GM18519 (cell line): ENCODE data around the gene DSC2.
"Not testable (repeated sequence)": the region's sequence is repeated elsewhere in the genome, so short reads cannot be mapped to it uniquely, and the experiment has no call there.

Experiments
- ATAC-seq: cut with Tn5 transposase; IDR thresholded peaks from one replicate; pipeline ENCODE4 v1.9.1; 2021; ENCODE audit warnings: mild to moderate bottlenecking, moderate library complexity; ENCODE audit not compliant: unreplicated experiment, low FRiP score

DSC2 gene

DNA sequence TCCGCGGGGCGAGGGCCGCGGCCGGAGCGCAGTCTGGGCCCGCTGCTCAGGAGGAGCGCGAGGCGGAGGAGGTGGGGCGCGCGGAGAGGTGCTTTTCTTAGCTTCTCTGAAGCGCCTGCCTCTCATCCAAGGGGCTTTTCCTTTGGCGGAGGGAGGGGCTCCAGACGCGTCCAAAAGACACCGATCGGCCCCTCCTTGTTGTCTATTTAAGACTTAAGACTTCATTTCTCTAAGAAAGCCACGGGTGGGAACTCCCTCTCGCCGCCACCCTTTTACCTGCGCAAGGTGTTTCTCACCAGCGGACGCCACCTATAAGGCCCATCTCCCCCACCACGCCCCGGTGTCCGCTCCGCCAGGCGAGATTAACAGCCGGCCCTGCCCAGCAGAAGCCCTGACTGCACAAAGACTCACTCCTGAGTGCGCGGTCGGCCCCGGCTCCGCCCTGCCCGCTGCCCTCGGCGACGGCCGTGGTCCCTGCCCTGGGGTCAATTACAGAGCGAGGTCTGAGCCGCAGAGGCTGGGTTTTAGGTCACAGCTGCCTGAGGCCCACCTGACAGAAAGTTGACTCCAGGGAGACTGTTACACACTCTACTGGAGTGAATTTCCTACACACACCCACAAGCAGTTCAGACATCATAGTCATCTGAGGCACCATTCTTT, at the start of gene DSC2:
TSS of gene DSC2 (minus strand) at position 397 of the 660 bp plus-strand sequence. CDS start 450 bp downstream, outside the sequence.
- no peak for ATAC-seq

DNA sequence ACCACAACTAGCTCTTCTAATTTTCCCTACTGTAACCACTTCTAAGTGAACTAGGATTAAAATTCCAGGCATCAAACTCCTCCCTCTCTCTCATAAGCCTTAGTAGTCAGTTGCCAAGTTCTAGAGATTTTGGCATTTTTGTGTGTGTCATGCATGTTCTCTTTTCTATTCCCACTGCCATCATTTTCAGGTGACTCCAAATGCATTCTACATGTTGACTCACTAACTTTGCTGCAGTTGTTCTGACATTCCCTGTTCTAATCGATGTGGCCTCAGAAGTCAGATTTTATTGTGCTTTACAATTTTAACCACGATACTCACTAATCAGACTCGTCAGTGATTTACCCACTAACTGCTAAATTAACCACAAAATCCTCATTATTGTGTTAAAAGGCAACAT, 47.1 kb upstream of the DSC2 start:
- ATAC-seq, result no peak

DNA sequence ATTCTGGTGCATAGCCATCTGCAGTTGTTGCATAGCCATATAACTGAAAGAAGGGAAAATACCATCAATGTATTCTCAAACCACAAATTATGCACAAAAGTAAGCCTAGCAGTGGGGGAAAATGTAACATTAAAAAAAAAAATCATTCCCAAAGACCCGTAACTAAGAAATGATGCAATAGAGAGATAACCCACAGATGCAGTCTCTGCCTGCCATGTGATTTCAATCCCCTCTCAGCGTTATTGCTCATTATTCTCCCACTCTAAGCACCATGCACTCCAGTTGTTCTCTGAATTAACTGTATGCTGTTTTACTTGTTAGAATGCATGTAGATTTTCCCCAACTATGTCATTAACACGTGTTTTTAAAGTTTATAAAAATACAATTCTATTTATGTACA, 46.4 kb upstream of the DSC2 start:
- no peak for ATAC-seq

DNA sequence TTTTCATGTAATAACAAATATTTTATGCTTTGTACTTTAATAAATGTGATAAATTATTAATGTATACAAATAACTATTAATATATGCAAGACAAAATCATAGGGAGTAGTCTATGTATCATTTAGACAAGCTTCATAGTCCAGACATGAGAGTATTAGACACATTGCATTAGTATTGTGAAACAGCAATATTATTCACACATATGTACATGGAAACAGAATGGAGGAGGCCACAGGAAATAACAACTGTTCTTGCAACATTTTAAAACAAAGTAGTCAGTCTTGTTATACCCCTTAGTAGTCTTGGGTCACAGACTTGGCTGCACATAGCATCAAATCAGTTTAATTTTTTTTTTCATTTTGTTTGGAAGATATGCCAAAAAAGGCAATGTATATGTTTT, 44.6 kb upstream of the DSC2 start:
- ATAC-seq, result no peak

DNA sequence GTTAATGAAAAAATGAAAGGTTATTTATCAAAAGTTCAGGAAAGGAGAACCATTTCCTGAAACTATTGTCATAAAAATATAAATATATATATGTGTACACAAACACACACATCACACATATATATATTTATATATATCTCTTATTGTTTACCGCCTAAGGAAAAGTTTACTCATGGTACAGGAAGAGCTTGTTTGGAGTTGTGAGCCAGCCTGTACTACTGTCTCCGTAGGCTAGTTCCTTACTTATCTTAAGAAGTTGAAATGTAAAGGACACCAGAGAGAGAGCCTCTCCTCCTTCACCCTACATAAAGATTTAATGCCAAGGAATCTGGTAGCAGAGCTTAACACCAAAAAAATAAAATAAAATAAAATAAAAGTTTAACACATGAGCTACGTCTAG, 40.8 kb upstream of the DSC2 start:
- ATAC-seq, result no peak

DNA sequence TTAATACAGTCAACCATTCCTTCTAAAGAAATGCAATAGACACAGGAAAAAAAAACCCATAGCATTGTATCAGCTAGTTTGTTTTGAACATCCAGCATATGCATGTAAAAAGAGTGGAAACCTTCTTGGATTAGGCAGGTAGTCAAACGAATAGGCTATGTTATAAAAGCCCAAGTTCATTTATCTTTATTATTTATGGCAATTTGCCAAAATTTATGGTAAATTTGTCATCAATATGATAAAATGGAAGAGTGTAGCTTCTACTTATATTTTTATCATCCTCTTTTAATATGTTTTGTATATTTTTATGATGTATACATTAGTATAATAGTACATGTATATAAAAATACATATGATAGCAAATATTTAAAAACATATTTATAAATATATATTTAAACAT, 36.5 kb upstream of the DSC2 start:
- no peak for ATAC-seq

DNA sequence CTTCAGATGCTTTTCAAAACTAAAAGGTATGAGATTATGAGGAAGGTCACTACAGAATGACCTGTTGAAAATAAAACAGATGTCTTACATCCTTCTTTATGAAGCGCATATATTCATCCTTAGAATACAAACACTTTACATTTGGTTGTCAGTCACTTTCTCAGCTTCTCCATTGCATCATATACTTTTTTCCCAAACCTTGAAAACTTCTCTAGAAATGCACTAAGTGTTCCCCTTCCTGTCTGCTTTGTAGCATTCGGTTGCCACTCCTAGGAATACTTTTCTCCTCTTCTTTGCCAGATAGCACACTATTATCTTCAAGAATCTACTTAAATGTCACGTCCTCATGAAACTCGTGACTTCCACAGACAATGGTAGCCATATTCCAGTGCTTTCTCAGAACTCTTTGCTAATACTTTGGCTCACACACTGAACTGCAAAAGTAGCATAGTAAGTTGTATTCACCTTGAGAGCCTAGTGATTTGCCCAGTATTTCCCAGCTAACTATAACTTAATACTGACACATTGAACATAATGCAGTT, 32.8 kb upstream of the DSC2 start:
- ATAC-seq, result no peak

DNA sequence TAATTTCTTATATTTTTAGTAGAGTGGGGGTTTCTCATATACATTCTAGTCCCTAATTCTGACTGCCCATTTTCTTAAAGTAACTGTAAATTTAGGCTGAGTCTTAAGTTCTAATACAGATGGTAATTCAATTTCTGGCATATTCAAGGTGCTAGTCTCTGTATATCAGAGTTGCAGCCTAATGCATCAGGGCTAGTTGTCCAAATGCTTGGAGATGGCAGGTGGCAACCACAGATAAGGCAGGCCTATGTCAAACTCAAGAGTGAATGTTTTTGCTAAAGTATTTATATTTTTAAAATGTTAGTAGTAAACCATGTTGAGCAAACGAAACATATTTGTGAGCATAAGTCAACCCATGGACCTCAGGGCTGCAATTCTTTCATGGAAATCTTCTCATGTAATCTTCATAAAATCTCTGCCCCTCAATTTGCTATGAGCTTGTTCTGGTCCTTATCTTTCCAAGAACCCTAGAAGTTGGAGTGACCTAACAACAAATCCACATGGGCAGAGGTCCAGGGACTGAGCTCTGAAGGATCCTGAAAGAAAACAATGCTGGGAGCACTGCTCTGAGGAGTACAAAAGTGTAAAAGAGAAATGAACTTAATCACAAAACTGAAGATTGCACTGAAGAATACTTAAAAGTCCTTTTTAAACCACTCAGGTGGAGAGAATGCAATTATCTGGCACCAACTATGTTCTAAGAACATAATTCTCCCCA, 27.3 kb upstream of the DSC2 start:
- no peak for ATAC-seq

DNA sequence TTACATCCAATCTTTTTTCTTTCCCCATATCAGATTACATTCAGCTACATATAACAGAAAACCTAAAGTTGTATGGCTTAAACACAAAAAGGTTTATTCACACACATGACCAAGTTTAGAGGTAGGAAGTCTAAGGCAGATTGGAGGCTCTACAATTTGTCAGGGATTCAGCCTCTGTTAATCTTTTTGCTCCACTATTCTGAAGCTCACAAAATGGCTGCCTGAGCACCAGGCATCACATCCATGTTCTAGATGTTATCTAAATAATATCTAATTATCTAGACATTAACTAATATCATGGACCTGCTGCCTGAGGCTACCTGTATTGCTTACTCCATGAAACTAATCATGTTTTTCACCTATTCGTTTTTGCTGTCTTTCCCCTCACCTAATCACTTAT, 23.7 kb upstream of the DSC2 start:
- no peak for ATAC-seq

DNA sequence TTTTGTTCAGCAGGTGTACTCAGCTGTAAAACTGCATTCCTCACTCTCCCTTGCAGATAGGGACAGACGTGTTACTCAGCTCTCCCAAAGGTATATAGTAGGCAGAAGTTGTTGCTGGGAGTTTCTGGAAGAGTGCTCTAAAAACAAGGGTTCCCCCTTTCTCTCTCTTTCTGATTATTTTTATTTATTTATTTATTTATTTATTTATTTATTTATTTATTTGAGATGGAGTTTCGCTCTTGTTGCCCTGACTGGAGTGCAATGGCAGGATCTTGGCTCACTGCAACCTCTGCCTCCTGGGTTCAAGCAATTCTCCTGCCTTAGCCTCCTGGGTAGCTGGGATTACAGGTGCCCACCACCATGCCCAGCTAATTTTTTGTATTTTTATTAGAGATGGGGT, 20.9 kb upstream of the DSC2 start:
- not testable (repeated sequence) for ATAC-seq

DNA sequence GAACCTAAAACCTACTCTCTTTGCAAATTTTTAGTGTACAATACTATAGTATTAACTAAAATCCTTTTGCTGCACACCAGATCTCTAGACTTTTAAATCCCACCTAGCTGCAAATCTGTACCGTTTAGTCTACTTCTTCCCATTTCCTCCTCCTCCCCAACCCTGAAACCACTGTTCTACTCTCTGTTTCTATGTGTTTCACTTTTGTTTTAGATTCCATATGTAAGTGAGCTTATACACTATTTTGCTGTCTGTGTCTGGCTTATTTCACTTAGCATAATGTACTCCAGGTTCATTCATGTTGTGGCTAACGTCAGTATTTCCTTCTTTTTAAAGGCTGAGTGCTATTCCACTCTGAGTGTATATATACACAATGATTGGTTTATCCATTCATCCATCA, 18.4 kb upstream of the DSC2 start:
- no peak for ATAC-seq

DNA sequence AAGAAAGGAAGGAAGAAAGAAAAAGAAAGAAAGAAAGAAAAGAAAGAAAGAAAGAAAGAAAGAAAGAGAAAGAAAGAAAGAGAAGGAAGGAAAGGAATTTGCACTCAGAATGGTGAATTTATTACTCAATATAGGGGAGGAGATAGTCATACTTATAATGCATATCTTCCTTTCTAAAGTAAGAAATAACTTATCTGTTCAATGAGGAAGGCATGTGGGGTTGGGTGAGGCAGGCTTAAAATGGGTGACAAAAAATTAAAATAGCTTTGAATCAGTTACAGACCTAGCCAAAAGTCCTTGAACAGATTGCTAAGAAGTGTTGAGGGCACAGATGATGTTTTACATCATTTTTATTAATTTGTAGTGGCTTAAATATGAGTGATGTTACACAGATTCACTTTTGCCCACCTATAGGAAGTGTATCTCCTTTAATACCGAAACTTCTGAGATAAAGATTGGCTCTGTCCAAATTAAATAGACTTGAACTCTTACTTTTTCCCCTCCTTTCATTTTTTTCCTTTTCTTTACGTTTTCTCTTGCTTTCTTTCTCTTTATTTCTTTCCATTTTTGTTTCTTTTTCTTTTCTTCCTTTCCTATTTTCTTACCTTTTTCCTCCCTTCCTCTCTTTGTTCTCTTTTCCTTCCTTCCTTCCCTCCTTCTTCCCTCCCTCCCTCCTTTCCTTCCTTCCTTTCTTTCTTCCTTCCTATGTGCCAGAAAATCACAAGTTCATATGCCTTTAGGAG, 14.8 kb upstream of the DSC2 start:
- no peak for ATAC-seq

DNA sequence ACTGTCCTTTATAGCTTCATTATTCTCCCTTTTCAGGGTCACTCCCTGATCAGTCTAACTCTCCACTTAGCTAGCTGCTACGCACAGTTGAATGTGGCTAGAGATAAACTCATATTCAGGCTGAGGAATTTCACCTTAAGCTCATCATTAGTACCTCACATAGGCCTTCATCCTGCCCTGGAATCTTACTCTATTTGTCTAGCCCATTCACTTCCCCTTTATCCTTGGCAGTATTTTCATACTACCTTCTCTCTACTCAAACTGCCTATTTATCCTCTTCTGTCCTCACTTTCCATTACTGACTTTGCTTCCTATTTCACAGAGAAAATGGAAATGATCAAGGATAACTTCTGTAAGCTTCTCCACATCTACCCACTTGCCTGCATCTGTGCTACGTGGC, 10.6 kb upstream of the DSC2 start:
- no peak for ATAC-seq

DNA sequence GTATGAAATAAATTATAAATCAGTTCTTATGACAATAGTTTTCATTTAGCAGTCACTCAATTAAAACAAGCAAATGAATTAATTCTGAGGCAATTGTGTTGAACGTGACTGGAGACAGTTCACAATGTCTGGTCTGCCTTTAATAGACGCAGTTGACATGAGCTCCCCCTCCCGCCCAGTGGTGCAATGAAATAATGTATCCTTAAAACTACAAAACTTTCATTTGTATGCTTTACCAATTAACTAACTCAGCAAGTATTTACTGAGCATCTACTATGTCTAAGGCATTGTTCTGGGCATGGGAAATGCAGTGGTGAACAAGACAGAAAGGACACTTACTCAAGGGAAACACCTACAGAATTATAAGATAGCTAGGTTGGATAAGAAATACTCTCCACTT, 3.5 kb upstream of the DSC2 start:
- no peak for ATAC-seq

DNA sequence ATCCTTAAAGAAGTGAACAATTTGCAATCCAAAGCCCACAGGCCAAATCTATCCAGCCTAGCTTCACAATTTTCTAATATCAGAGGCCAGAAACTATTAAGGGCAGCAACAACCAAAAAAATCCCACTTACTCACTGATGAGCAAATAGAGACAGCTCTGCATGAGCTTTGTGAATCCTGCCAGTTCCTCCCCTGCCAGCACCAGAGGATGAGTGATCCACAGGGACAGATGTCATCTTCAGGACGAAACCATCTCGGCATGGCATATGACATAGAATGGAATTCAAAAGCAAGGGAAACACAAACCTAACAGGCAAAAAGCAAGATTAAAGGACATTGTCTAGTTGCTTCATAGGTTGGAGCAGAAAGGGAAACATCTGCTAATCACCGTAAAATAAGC, 2.2 kb upstream of the DSC2 start:
- no peak for ATAC-seq

DNA sequence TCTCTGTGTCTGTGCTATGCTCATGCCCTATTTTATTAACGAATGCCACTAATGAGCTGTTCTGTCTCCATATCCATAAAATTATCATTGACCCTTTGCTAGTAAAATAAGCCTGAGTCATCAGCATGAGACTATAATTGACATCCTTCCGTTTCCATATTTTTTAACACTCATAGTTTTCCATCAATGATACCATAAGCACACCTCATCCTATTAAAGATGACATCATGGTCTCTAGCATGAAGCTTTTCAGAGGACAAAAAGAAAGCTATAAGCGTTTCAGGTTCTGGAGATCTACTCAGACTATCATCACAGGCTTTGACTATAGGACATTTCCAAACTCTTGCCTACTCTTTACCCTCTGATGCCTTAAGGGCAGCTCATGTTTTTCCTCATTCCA, 1.2 kb upstream of the DSC2 start:
- ATAC-seq, result no peak

DNA sequence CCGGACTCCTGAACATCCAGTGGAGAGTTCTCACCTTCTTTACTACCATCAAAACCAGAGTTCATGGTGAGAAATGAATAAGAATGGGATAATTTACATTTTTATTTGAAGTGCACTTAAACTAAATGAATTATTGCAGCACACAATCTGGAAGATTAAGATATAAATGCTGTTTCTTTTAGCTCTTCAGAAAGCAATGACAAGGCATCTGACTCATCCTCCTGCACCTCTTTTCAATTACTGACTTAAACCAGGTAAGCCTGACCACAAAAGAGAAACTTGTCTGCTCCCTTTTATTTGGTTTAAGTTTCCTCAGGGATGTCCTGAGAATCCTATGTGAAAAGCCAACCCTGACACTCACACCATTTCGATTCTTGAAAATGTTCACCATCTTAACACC, 720 bp upstream of the DSC2 start:
- ATAC-seq, result no peak

DNA sequence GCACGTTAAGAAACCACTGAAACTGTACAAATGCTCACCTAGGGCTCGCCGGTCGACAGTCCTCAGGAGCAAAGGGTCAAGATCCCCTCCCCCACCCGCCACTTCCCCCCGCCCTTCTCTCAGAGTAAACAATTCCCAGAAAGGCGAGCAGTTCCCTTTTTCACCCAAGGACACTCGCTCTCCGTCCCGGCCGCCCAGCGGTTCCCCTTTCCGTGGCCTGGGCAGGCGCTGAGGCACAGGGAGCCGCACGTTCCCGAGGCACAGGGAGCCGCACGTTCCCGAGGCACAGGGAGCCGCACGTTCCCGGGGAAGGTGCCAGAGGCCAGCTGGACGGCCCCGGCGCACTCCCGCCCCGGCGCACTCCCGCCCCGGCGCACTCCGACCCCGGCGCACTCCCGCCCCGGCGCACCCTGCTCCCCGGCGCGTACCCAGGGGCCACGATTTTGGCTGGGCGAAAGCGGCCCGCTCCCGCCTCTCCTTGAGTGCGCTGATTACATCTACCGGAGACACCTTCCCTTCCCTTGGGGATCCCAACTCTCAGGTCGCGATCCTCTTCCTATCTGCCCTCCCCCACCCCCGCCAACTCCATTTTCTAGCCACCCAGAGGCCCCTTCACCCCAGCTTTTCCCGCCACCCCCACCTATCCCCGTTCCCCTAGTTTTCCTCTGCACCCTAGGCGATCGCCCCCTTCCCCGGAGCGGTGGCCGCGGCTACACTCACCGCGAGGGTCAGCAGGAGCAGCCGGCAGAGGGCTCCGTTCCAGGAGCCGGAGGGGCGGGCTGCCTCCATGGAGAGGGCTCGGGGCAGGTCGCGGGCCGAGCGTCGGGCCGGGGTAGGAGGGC, 817 bp downstream of the DSC2 start:
- ATAC-seq, result no peak

DNA sequence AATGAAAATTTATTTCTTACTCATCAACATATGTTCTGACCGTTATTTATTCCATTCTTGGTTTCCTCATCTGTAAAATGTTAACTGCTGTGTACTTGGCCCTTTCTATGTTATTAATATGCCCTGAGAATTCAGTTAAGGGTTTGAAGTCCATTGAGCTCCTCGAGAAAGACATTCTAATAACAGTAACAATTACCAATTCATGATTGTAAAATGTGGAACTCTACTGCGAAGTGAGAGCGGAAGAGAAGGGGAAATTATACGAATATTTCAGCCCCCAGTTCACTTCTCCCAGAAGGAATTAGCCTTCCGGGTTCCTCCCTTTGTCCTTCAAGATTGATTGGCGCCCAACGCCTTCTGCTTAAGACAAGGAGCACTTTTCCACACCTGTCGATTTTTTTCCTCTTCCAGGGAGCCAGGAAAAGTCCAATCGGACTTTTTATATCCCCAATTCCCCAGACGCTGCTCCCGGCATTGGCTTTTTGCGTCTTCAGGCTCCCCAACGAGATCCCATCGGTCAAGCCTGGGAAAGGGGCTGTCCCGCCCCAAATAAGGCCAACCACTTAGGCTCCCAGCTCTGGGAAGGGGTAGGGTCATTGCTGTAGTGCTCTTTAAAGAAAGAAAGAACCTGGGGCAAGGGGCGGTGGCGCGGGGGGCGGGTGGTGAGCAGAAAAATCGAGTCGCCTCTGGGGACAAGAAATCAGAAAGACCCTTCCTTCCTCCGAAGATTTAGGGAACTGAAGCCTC, 1.6 kb downstream of the DSC2 start:
- ATAC-seq, result no peak
